Stimulated activated CD8-positive, alpha-beta memory T cell treated with anti-CD3 and anti-CD28 coated beads, Interleukin-4, amount 100 ng/mL, for 1 hour (primary cell): Measurements from ENCODE around the gene HSD17B14.
"Not testable (repeated sequence)": the region's sequence is repeated elsewhere in the genome, so short reads cannot be mapped to it uniquely, and the experiment has no call there.

Source experiments
- DNase-seq, 2 donors: peaks; one replicate each; pipeline ENCODE4 v3.0.0-alpha.2; 2020; ENCODE audit warnings: low read depth in 2 of 2, low spot score in 1 of 2

HSD17B14 gene

DNA sequence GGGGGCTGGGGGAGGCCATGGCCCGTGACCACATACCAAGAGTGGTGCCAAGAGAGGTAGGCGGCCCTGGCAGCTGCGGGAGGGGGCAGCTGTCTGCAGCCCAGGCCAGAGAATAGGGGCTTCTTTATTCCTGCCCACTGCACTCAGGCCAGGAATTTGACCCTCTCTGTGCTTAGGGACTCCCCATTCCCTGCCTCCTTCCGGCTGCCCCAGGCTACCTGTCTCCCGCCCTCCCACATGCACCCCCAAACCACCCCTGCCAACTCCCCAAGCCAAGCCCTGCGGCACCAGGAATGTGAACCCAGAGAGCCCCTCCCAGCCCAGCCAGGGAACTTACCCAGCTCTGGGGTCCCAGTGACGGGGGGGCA, 31.4 kb upstream of the HSD17B14 start:
- DNase-seq, result no peak

DNA sequence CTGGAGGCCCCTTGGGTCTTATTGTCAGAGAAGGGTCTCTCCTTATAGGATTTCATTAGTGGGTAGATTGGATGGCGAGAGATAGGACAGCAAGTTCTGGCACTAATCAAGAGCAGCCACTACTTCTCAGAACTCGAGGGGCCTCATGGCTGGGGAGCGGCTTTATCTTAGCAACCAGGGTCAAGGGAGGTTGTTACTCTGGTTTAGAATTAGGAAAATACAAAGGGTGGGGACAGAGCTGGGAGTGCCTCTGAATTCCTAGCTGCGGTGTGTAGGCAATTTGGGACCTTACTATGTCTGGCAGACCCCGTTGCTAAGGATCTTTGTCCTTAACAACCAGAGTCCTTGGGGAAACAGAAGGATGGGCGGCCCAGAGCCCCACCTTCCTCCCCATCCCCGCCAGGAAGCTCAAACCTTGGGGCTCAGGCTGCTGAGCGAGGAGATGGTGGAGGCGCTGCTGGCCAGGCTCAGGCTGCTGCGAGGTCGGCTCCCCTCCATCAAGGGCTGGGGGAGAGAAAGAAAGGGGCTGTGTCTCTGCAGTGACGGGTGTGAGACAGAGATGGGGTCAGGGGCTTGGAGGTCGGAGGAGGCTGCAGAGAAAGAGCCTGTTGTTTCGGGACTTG, 30.9 kb upstream of the HSD17B14 start:
- DNase-seq, result no peak

DNA sequence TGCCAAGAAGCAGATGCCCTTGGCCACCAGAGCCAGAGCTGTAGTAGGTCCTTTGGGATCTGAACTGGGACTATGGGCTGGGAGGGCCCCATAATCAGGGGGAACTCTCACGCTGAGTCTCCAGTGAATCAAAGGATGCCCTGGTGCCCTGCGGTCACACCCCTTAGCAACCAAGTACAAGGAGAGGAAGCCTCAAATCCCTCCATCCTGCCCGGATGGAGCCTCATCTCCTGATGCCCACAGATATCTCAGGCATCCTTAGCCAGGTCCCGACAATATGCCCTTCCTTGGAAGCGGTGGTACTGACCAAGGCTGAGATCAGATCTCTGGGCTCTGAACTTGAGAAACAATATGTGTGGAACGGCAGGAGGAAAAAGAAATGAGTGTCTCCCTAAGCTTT, 30.4 kb upstream of the HSD17B14 start:
- DNase-seq, result no peak

DNA sequence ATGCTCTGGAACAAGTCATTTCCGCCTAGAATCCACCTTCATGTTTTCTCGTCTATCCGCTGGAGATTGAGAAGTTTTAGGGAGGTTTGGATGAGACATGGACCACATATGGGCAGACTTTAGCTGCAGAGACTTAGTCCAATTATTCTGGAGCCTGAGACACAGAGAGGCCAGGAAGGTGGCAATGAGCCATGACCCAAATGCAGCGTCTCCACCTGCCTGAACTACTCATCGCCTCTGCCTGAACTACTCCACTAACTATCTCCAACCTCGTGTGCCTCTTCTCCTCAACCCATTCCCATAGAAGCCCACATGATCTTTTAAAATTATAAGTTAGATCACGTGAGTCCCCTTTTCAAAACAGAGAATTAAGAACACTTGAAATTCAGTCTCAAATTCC, 26.5 kb upstream of the HSD17B14 start:
- DNase-seq, result no peak

DNA sequence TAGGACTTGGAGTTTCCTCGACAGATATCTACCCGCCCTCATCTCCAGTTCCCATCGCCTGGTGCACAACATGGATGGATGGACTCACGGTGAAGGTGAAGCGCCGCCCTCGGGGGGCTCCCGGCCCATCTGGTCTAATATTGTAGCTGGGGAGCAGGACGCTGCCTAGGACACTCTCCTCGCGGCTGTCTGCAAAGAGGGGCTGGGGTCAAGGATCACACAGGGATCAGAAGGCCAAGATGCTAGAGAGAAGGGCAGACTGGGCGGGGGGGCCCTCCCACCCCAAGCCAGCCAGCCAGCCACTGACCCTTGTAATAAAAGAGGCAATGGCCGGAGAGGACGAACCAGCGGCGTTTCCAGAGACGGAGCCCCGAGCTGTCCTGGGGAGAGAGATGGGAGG, 25.0 kb upstream of the HSD17B14 start:
- no peak for DNase-seq

DNA sequence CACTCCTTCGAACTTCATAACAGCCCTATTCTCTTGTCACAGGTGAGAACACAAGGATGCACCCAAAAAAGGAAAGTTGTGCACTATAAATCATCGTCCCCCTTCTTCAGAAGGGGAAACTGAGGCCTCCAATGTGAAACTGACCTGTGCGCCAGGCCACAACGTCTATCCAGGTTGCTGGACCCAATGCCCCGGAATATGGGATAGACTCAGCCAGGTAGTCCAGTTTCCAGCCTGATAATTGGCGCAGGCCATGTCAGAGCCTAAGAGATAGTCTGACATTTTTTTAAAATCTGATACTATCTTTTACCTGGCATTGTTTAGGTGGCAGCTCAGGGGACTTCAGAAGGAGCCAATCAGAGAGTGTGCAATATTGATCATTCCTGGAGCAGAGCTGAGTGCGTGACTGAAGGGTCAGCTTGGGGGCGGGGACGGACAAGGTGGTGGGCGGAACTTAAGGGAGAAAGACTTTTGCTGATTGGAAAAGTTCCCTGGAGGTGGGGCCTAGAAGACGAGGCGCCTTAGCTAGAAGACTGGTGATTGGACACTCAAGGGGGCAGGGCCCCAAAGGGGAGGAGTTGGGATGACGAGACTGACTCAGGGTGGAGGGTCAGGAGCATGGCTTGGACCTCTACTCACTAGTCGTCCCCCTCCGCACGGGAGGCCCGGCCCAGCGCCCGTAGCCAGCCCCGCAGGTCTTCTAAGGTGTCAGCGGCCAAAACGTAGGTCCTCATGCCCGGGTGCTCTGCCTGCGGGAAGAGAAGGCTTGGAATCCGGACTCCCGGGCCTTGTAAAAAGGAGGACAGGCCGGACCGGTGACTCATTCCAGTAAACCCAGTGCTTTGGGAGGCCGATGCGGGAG, 23.7 kb upstream of the HSD17B14 start:
- no peak for DNase-seq

DNA sequence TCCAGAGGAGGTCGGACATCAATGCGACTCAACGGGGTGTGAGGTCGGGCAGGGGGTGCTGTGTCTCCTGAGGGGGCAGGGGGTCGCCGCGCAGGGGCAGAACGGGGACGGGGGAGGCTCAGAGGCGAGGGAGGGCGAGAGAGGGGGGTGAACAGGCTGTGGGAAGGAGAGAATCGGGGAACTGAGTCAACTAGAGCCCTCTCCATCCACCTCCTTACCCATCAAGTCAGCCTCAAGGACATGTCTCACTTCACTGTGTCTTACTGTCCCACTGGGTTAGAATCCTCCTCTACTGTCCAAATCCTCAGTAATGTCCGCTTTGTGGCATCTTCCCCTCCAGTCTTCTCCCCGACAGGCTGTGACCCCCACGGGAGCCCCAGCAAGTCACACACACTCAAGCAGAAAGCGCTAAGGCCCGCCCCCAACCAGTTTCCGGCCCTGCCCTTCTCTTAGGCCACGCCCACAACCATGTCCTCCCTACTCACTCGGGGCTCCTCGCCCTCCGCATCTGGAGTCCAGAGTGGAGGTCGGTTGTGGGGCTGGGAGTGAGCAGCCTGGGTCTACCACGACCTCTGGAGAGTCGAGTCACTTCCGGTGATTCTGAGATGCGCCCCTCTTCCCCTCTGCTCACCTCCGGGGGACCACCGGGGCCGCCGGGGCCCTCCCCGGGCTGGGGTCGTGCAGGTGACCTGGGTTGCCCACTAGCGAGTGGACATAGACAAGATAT, 22.9 kb upstream of the HSD17B14 start:
- DNase-seq, result peak in 1 of 2 donors; percentile 72

DNA sequence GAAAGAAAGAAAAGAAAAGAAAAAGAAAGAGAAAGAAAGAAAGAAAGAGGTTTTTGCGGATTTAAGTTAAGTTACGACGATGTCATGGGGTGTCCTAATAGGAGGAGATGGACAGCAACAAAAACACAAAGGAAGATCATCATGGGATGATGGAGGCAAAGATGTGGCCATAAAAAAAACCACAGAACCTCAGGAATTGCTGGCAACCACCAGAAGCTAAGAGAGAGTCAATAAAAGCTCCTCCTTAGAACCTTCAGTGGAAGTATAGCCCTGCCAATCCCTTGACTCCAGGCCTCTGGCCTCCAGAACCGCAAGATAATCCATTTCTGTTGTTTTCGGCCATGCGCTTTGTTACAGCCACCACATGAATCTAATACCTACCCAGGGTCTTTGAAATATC, 20.6 kb upstream of the HSD17B14 start:
- no peak for DNase-seq

DNA sequence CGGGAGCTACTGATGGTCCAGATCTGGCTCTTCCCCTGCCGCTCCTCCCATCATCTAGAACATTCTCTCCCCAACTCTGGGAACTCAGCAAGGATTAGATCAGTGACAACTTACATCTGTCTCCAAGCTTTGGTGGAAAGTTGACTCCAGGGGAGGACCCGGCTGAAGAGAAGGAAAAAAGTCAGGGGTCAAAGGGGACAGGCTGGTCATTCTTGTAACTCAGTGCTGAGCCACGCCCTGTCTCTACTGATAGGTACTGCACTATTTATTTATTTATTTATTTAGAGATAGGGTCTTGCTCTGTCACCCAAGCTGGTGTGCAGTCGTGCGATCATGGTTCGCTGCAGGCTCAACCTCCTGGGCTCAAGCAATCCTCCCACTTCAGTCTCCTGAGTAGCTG, 17.8 kb upstream of the HSD17B14 start:
- no peak for DNase-seq

DNA sequence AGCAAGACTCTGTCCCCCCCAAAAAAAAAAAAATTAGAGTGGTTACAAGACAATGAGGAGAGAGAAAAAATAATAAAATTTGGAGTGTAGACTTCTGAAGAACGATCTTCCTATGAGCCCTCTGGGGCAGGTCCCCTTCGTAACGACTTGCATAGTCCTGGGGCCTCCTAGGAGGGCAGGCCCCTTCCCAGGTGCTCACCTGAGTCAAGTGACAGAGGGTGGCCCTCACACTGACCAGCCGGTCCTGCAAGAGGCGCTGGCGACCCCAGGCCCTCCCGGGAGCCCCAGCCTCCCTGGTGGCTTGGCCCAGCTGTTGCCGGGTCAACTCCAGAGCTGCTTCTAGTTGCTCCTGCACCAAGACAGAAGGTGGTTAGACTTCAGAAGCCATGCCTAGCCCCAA, 17.2 kb upstream of the HSD17B14 start:
- no peak for DNase-seq

DNA sequence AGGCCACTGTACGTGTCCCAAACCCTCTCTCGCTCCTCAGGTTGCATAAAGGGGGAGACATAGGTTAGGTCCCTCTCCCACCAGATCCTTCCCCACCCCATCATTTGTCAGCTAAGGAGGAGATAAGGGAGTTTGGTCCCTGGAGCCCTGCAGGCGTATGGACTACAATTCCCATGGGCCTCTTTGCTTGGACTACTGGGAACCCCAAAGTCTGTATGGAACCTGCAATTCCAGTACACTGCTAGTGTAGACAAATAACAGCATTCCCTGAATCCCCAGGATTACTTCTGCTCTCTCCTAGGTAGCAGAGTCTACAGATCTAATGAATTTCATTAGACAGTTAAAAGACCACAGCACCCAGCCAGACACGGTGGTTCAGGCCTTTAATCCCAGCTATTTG, 16.0 kb upstream of the HSD17B14 start:
- DNase-seq, result no peak

DNA sequence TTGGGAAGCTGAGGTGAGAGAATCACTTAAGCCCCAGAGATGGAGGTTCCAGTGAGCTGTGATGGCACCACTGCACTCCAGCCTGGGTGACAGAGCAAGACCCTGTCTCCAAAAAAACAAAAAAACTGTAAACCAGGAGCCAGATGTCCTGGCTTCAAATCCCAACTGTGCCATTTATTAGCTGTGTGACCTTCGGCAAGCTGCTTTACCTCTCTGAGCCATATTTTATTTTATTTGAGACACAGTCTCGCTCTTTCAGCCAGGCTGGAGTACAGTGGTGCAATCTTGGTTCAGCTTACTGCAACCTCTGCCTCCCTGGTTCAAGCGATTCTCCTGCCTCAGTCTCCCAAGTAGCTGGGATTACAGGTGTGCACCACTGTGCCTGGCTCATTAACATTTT, 10.4 kb upstream of the HSD17B14 start:
- DNase-seq, result not testable (repeated sequence)

DNA sequence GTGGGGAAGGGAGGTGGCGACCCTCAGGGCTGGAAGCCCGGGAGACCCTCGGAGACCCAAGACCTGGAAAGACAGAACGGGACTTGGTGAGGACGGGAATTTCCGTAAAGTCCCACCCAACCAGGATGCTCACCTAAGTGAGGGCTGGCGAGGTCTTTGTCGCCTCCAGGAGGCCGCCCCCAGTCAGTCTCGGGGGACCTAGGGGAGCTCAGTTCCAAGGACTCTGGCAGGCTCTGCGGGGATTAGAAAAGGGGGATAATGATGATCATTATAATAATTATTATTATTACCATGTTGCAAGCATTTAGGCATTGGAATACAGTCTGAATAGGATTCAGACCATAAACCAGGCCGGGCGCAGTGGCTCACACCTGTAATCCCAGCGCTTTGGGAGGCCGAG, 9.1 kb upstream of the HSD17B14 start:
- no peak for DNase-seq

DNA sequence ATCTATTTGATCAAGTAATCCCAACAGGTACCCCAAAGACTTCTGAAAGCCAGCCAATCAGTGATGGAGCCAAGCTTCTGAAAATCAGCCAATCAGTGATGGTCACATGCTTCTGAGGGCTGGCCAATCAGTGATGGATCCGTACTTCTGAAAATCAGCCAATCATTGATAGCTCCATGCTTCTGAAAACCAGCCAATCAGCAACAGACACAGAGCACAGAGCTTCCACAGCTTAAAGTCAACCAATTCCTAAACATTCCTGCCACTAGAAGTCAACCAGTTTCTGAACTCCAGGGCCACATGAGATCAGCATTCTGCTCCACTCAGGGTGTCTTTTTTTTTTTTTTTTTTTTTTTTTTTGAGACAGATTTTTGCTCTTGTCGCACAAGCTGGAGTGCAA, 8.2 kb upstream of the HSD17B14 start:
- DNase-seq, result no peak

DNA sequence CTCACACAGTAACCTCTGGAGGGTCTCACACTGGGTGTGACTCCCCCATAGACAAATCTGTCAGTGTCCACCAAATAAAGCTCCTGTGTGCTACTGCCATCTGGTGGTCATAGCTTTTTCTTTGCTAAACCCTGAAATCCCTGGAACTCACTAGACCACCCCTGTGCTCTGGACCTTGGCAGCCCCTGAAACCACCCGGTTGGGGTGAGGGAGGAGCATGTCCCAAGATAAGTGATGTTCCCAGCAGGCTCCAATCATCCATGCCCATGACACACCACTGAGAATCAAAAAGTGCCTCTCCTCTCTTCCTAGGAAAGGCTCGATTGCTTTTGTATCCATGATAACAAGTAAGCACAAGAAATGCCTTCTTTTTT, 6.5 kb upstream of the HSD17B14 start:
- DNase-seq, result peak in 1 of 2 donors; percentile 33

DNA sequence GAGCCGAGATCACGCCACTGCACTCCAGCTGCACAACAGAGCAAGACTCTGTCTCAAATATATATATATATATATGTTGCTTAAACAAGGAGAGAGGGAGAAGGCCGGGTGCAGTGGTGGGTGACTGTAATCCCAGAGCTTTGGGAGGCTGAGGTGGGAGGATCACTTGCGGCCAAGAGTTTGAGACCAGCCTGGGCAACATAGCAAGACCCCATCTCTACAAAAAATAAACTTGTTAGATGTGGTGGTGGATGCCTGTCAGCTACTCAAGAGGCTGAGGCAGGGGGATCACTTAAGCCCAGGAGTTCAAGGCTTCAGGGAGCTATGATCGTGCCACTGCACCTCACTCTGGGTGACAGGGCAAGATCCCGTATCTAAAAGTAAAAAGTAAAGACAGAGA, 5.3 kb upstream of the HSD17B14 start:
- DNase-seq, result no peak

DNA sequence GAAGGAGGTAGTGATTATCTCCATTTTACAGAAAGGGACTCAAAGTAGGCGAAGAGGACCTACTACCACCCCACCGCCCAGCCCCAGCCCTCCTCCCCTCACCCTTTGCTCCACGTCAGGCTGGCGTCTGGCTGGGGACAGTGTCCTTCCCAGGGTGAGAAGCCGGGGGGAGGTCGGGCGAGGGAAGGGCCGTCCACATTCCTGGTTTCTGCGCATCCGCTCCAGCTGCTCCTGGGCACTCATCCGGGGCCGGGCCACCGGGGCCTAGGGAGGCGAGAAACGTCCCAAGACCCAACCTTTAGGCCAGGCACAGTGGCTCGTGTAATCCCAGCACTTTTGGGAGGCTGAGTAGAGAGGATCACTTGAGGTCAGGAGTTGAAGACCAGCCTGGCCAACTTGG, 4.8 kb upstream of the HSD17B14 start:
- DNase-seq, result no peak

DNA sequence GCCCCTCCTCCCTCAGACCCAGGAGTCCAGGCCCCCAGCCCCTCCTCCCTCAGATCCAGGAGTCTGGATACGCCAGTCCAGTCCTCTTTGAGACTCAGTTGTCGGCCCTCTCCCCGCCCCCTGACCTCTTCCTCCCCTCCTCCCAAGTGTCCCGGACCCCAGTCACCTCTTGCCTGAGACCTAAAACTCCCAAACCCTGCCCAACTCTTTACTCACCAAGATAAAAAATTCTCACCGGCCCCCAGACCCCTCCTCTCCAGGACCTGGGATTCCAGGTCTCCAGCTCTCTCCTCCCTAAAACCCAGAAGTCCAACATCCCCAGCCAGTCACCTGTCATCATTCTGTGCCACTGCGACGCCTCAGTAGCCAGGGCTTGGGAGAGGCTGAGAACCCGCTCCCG, 1.4 kb upstream of the HSD17B14 start:
- DNase-seq, result no peak

DNA sequence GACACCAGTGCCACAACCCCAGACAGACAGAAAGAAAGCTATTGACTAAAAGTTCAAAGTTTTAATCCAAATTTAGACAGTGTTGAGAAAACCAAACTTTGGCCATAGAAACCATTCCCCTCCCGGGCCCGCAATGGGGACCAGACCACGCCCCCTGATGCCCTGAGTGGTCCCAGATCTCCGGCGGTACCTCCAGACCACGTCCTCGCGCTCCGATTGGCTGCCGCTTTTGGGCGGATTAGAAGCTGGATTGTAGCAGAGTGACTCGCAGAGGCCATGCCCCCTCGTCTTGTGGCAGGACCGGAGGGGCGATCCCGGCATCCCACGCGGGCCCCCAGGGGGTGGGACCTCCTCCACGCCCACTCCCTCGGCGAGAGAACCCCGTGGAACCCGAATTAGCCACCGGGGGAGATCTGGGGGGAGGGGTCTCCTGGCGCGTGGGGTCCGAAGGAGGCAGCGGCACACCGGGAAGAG, 797 bp upstream of the HSD17B14 start:
- peak; percentile 56 to 67 for DNase-seq

DNA sequence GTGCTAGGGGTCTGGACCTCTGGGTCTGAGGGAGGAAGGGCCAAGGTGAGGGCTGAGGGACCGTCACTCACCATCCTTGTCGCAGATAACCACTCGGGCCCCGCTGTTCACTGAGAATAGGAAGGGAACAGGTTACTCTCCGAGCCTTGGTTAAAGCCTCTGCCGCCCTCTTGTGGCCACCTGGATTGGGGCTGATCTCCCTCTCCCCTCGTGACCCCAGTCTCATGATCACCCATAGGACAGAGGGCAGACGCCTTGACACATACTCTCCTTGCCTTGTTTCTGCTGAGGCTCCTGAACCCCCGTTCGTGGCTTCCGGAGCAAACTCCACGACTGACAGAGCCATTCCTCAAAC, 580 bp downstream of the HSD17B14 start:
- DNase-seq, result peak; percentile 87 to 88

DNA sequence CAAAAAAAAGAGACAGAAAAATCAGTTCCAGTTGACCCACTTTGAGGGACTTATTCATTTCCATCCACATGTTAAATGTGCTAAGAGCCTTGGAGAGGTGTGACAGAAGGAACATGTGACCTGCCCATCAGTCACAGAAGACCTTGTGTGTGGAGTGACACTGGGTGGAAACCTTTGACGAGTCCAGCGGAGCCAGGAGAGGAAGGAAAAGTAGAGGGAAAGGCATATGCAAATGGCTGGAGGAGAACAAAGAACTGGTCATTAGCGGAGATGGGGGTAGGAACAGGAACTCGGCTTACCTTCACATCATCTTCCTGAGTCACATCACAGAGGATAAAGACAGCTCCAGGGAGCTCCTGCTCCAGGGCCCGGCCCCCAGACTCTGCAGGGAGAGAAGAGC, 2.3 kb downstream of the HSD17B14 start:
- no peak for DNase-seq

DNA sequence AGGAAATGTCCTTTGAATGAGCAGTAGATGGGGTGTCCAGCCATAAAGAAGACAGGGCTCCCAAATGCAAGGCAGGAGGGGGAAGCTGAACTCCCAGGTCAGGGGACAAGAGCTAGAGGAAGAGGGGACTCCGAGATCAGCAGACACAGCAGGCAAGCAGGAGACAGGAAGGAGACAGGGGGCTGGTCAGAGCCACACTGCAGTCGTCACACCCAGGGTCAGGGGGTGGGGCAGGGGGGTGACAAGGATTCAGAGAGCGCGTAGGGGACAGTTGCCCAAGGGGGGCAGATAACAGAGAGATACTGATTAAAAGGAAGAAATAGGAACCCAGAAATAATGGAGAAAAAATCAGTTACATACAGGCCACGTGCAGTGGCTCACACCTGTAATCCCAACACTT, 3.2 kb downstream of the HSD17B14 start:
- no peak for DNase-seq
